Measurements from ENCODE around the gene XXYLT1. TPM values are rescaled to one million over a fixed set of nuclear protein-coding genes. Genes with fewer than 3 reads are reported as not detected.

The XXYLT1 gene
- total RNA-seq, 2 donors from 2014 or later = 1.3 to 4.2 TPM

GRCh38 chr3:195071916-195072820 is 198.8 kb downstream of the XXYLT1 start:
- Histone ChIP-seq H3K36me3 (replicated peaks in 1 of 2; ENCODE audit: insufficient read depth in 1 of 2, low read depth in 2 of 2) (no peaks in the 10 kb centered on the region), H3K4me1 (no peaks in the 10 kb centered on the region), H3K27ac (no peak overlapping the region), H3K27me3 (no peaks in the 10 kb centered on the region), H3K4me3 (no peak overlapping the region), H3K9me3 (no peaks in the 10 kb centered on the region)
- 76 to 77% methylated on average over 20 to 23 of the region's 23 CpGs for WGBS, 2 donors
- DNase-seq (peak in 1 of 4 donors; percentile 6), ATAC-seq (no peak)
- intact Hi-C loops (cut with DNase I) = no loop called here
- no peak for TF ChIP-seq CTCF (IDR thresholded peaks at IDR 0.05)
- no peak for TF ChIP-seq POLR2A (IDR thresholded peaks at IDR 0.05)

GRCh38 chr3:195071011-195071728 is 199.8 kb downstream of the XXYLT1 start:
- Histone ChIP-seq H3K36me3 (replicated peaks in 1 of 2; ENCODE audit: insufficient read depth in 1 of 2, low read depth in 2 of 2) (no peaks in the 10 kb centered on the region), H3K9me3 (no peaks in the 10 kb centered on the region), H3K4me1 (no peaks in the 10 kb centered on the region), H3K27ac (no peak overlapping the region), H3K4me3 (no peak overlapping the region), H3K27me3 (no peaks in the 10 kb centered on the region)
- DNase-seq (peak in 1 of 4 donors; percentile 5), ATAC-seq (no peak)
- intact Hi-C loops (cut with DNase I) = no loop called here
- no peak for TF ChIP-seq POLR2A (IDR thresholded peaks at IDR 0.05)
- no peak for TF ChIP-seq CTCF (IDR thresholded peaks at IDR 0.05)
- WGBS, 2 donors = 79 to 85% methylated on average over 14 to 19 of the region's 19 CpGs

- no peak overlapping the region for H3K4me3 ChIP-seq
- TF ChIP-seq CTCF (IDR thresholded peaks at IDR 0.05) (no peak), POLR2A (IDR thresholded peaks at IDR 0.05) (no peak)
- intact Hi-C loops (cut with DNase I) = no loop called here
- no peak for ATAC-seq
- WGBS, 2 donors = 53 to 60% methylated on average over 6 of the region's 6 CpGs
- H3K27me3 ChIP-seq = no peaks in the 10 kb centered on the region
- H3K9me3 ChIP-seq = no peaks in the 10 kb centered on the region
- H3K27ac ChIP-seq = no peak overlapping the region
- H3K36me3 ChIP-seq (replicated peaks in 1 of 2; ENCODE audit: insufficient read depth in 1 of 2, low read depth in 2 of 2) = no peaks in the 10 kb centered on the region
- peak in 1 of 4 donors; percentile 1 for DNase-seq
- no peaks in the 10 kb centered on the region for H3K4me1 ChIP-seq
These were observed 200.6 kb downstream of the XXYLT1 start for GRCh38 chr3:195070336-195070735.

- ATAC-seq = no peak
- Histone ChIP-seq H3K9me3 (no peaks in the 10 kb centered on the region), H3K27ac (no peak overlapping the region), H3K27me3 (no peaks in the 10 kb centered on the region), H3K36me3 (replicated peaks in 1 of 2; ENCODE audit: insufficient read depth in 1 of 2, low read depth in 2 of 2) (no peaks in the 10 kb centered on the region), H3K4me3 (no peak overlapping the region), H3K4me1 (no peaks in the 10 kb centered on the region)
- DNase-seq = no peak
- intact Hi-C loops (cut with DNase I) = no loop called here
- 94 to 97% methylated on average over 6 to 33 of the region's 33 CpGs for WGBS, 2 donors
- TF ChIP-seq CTCF (IDR thresholded peaks at IDR 0.05) = no peak
- no peak for TF ChIP-seq POLR2A (IDR thresholded peaks at IDR 0.05)
These were observed 201.3 kb downstream of the XXYLT1 start for GRCh38 chr3:195069501-195070251.
